CD4-positive, alpha-beta T cell treated with Interleukin-15 for 4 hours (primary cell): ENCODE measurements around the gene UGT1A9.
"Not testable (repeated sequence)": the region's sequence is repeated elsewhere in the genome, so short reads cannot be mapped to it uniquely, and the experiment has no call there.

Experiments used
- DNase-seq: peaks from one replicate; pipeline ENCODE4 v3.0.0-alpha.2; 2020; ENCODE audit warnings: low spot score

Gene UGT1A9

GRCh38 chr2:233711312-233712008 lies 39.8 kb downstream of the UGT1A9 start:
- peak; percentile 54 for DNase-seq

- no peak for DNase-seq
Measured at GRCh38 chr2:233712611-233713261, 41.0 kb downstream of the UGT1A9 start, which contains the start of gene UGT1A5. UGT1A5 (plus strand) TSS chr2:233712907; CDS start chr2:233712992, 85 bp downstream.

- DNase-seq: no peak
Measured at GRCh38 chr2:233713262-233713615, 41.5 kb downstream of the UGT1A9 start.

- no peak for DNase-seq
Measured at GRCh38 chr2:233714121-233714520, 42.4 kb downstream of the UGT1A9 start.

- no peak for DNase-seq
Measured at GRCh38 chr2:233718552-233718951, 46.9 kb downstream of the UGT1A9 start, which contains the start of gene UGT1A4. UGT1A4 (plus strand) TSS chr2:233718736; CDS start chr2:233718821, 85 bp downstream.

GRCh38 chr2:233728723-233729301 lies 57.1 kb downstream of the UGT1A9 start, which contains the start of gene UGT1A3:
UGT1A3 (plus strand) TSS chr2:233729042; CDS start chr2:233729127, 85 bp downstream.
- DNase-seq: no peak

GRCh38 chr2:233736868-233737653 lies 65.4 kb downstream of the UGT1A9 start:
- not testable (repeated sequence) for DNase-seq

- no peak for DNase-seq
Measured at GRCh38 chr2:233740870-233741269, 69.2 kb downstream of the UGT1A9 start.

- no peak for DNase-seq
Measured at GRCh38 chr2:233743464-233744259, 72.0 kb downstream of the UGT1A9 start.

GRCh38 chr2:233745073-233745755 lies 73.5 kb downstream of the UGT1A9 start:
- DNase-seq: no peak

- DNase-seq: not testable (repeated sequence)
Measured at GRCh38 chr2:233745838-233746237, 74.1 kb downstream of the UGT1A9 start.

GRCh38 chr2:233746475-233747282 lies 75.0 kb downstream of the UGT1A9 start:
- DNase-seq: no peak

GRCh38 chr2:233747283-233747544 lies 75.5 kb downstream of the UGT1A9 start:
- no peak for DNase-seq

- not testable (repeated sequence) for DNase-seq
Measured at GRCh38 chr2:233750689-233751088, 79.0 kb downstream of the UGT1A9 start.

GRCh38 chr2:233751212-233752009 lies 79.7 kb downstream of the UGT1A9 start:
- DNase-seq: not testable (repeated sequence)

GRCh38 chr2:233754872-233755611 lies 83.3 kb downstream of the UGT1A9 start:
- no peak for DNase-seq

- DNase-seq: no peak
Measured at GRCh38 chr2:233756429-233757081, 84.9 kb downstream of the UGT1A9 start.

GRCh38 chr2:233758141-233758540 lies 86.4 kb downstream of the UGT1A9 start:
- no peak for DNase-seq
